GM20000 (cell line): ENCODE data around the gene FAM81A.
"Not testable (repeated sequence)": the region's sequence is repeated elsewhere in the genome, so short reads cannot be mapped to it uniquely, and the experiment has no call there.

Experiments used
- DNase-seq: peaks from one replicate; pipeline ENCODE4 v3.0.0; 2012; ENCODE audit warnings: low spot score
- TF ChIP-seq, protein P1 (sequence below): IDR thresholded peaks from 2 replicates; pipeline ENCODE4 v1.5.1; 2012; ENCODE audit warnings: mild to moderate bottlenecking, control low read depth; ENCODE audit errors: extremely low read depth, missing control alignments

FAM81A gene

DNA sequence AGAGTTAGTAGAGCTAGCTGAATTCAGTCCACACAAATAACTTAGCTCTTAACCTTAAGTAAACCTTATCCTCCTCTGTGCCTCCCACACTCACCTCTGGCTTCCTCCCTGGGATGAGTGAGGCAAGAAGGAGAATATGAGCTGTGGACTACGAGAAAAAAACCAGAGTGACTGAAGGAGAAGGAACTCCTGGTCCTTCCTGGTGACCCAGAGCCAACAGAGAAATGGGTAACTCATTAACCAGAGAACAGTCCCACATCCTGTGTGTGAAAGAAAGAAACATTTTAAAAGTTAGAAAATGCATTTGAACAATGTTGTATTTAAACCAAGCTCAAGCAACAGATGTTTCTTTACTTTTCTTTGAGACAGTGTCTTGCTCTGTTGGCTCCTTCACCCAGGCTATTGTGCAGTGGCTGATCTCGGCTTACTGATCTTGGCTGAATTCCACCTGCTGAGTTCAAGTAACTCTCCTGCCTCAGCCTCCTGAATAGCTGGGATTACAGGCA is 27.5 kb upstream of the FAM81A start:
- DNase-seq = no peak
- TF ChIP-seq, protein P1, sequence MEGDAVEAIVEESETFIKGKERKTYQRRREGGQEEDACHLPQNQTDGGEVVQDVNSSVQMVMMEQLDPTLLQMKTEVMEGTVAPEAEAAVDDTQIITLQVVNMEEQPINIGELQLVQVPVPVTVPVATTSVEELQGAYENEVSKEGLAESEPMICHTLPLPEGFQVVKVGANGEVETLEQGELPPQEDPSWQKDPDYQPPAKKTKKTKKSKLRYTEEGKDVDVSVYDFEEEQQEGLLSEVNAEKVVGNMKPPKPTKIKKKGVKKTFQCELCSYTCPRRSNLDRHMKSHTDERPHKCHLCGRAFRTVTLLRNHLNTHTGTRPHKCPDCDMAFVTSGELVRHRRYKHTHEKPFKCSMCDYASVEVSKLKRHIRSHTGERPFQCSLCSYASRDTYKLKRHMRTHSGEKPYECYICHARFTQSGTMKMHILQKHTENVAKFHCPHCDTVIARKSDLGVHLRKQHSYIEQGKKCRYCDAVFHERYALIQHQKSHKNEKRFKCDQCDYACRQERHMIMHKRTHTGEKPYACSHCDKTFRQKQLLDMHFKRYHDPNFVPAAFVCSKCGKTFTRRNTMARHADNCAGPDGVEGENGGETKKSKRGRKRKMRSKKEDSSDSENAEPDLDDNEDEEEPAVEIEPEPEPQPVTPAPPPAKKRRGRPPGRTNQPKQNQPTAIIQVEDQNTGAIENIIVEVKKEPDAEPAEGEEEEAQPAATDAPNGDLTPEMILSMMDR = no peak

DNA sequence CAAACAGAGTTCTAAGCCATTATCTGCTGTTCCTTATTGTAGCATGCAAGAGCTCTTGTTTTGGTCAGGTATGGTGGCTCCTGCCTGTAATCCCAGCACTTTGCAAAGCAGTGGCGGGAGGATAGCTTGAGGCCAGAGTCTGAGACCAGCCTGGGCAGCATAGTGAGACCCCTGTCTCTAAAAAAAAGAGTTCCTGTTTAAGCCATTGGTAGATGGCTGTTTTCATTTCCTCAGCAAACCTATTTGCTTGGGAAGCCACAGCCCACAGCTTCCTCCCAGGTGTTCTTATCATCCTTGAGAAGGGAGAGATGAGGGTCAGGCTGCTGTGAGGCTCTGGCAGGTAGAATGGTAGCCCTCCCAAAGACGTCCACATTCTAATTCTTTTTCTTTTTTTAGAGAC is 24.4 kb upstream of the FAM81A start:
- TF ChIP-seq, protein P1 = no peak
- no peak for DNase-seq

DNA sequence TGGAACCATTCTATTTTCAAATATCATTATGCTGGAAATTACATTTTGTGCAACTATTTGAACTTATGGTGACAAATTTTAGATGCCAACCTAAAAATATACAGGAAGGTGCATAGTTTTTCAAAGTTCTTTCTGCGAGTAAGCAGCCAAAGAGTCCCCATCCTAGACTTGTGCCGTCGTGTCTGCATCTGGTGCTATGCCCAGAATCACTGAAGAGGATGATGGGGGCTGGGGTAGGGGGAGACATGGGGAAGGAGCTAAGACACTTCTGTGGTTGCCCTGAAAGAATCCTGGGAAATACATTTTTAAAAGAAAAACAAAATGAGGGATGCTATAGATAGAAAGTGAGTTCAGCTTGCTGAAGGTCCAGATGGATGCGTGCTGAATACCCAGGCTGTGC is 21.2 kb upstream of the FAM81A start:
- no peak for DNase-seq
- TF ChIP-seq, protein P1 = no peak

- no peak for DNase-seq
- TF ChIP-seq, protein P1 = no peak
Measured at GRCh38 chr15:59419170-59419569, 18.8 kb upstream of the FAM81A start.

DNA sequence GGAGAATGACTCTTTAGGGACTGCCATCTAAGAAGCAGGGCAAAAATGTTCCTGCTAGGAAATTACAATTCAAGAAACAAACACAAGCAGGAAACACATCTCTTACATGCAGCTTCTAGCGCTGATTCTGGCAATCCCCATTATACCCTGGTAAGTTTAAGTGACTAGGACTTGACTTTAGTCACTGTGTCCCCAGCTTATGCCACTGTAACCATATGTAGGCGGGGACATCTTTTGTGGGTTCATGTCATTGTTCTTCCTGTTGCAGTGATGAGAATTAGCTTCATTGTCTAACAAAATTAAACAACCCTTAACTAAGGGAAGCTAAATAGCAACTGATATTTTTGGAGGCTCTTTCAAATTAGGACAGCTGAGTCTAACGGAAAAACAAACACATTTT is 17.9 kb upstream of the FAM81A start:
- TF ChIP-seq, protein P1 = no peak
- no peak for DNase-seq

DNA sequence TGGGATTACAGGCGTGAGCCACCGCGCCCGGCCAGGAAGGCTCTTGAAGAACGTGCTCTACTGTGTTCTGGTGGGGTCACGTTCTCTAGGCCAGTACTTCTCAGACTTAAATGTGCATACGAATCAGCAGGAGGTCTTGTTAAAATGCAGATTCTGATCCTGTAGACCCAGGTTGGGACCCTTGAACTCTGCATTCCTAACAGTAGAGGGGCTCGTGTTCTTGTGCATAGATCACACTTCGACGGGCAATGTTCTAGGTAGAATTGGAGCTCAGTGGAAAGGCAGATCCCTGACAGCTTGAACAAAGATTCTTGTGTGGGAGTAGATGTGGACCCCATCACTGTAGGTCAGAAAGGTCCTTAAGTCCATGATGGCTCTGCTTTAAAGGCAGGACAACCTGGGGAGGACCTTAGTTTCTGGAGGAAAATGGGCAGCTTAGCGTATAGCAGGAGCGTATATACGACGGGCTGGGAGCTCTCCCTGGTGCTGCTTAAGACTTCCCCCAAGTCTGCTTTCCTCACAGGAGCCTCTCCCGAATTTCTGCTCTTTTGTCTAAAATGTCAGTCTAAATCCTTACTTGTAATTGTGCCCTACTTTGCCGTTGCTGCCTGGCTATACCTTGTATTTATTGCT is 16.9 kb upstream of the FAM81A start:
- no peak for DNase-seq
- TF ChIP-seq, protein P1 = no peak

- TF ChIP-seq, protein P1 = no peak
- DNase-seq = no peak
Measured at GRCh38 chr15:59424616-59425015, 13.4 kb upstream of the FAM81A start.

- DNase-seq = not testable (repeated sequence)
Measured at GRCh38 chr15:59428898-59429297, 9.1 kb upstream of the FAM81A start.
